K562 (cell line): ENCODE measurements around the gene HDAC3. TPM values are rescaled to one million over a fixed set of nuclear protein-coding genes. Genes with fewer than 3 reads are reported as not detected.

Source experiments
- ATAC-seq: fragments of 200-7000 bp; cut with Tn5 transposase; 3 replicates; pipeline ENCODE4 v1.9.1; 2020; ENCODE audit warnings: moderate library complexity
- BruUV-seq: library from RNA; stranded (reverse); fragments of 400-500 nt; replicated peaks from 2 replicates; lab custom pipeline; 2021; lab: Mats Ljungman, UMichigan
- CTCF ChIA-PET: fragments of 300-600 bp; formaldehyde crosslinking; extraction: SDS; loops from one replicate; lab custom pipeline; 2021; ENCODE audit warnings: low intra/inter-chr PET ratio; lab: Yijun Ruan, JAX
- POLR2A ChIA-PET: fragments of 300-600, 350-650 bp; sonication (Branson Sonifier 250); formaldehyde crosslinking; extraction: SDS; loops from one replicate; lab custom pipeline; 2021; ENCODE audit warnings: antibody characterized with exemption, inconsistent platforms; lab: Yijun Ruan, JAX
- DNase-seq, 4 experiments: peaks; one replicate each; pipeline versions ENCODE4 v3.0.0 to v3.0.0-alpha.2; 2011 to 2018; ENCODE audit warnings: low spot score in 3 of 4, mixed read lengths in 3 of 4; ENCODE audit errors: extremely low read depth in 1 of 4
- FAIRE-seq: peaks from 2 replicates; lab custom pipeline; 2011; peaks lifted over from hg19 to GRCh38; lab: Jason Lieb, UNC
- H2AFZ ChIP-seq: 2 replicates; pipeline ENCODE4 v1.6.0; 2011; ENCODE audit warnings: low read depth, low read length, control low read depth, inconsistent platforms
- H3K27ac ChIP-seq: fragments of 200-600 bp; 3 replicates; pipeline ENCODE4 v1.8.0; 2011; ENCODE audit warnings: low read depth, mild to moderate bottlenecking, control low read depth, inconsistent platforms, low read length, moderate library complexity, mixed read lengths; ENCODE audit errors: extremely low read depth
- H3K27me3 ChIP-seq, 2 experiments: fragments of 300-600 bp in 1 of 2; 2 replicates in 1 of 2; 3 replicates in 1 of 2; pipeline versions ENCODE4 v1.6.0 to v1.8.0; 2011; ENCODE audit warnings: inconsistent platforms in 2 of 2, low read length in 2 of 2, mild to moderate bottlenecking in 1 of 2, mixed read lengths in 1 of 2, moderate library complexity in 1 of 2; ENCODE audit not compliant: control insufficient read depth in 2 of 2, insufficient read depth in 2 of 2
- H3K36me3 ChIP-seq: fragments of 300-600 bp; 3 replicates; pipeline ENCODE4 v1.8.0; 2011; ENCODE audit warnings: mild to moderate bottlenecking, low read length, inconsistent platforms; ENCODE audit not compliant: control insufficient read depth, insufficient read depth
- H3K4me1 ChIP-seq, 2 experiments: fragments of 200-600 bp in 1 of 2; replicated peaks in 1 of 2; 2 replicates in 1 of 2; 3 replicates in 1 of 2; pipeline versions ENCODE4 v1.5.1 to v1.8.0; 2011; ENCODE audit warnings: inconsistent platforms in 2 of 2, low read length in 2 of 2, mild to moderate bottlenecking in 1 of 2, mixed read lengths in 1 of 2, moderate library complexity in 1 of 2; ENCODE audit not compliant: control insufficient read depth in 2 of 2, insufficient read depth in 2 of 2
- H3K4me2 ChIP-seq: 2 replicates; pipeline ENCODE4 v1.6.1; 2011; ENCODE audit warnings: low read length, control low read depth, inconsistent platforms, mixed read lengths; ENCODE audit not compliant: insufficient read depth
- H3K4me3 ChIP-seq: fragments of 200-600 bp; sonication (generic), shearing (Covaris generic); 2 replicates; pipeline ENCODE4 v1.5.1; 2016; ENCODE audit warnings: control low read depth, inconsistent platforms
- H3K79me2 ChIP-seq: fragments of 200-600 bp; 3 replicates; pipeline ENCODE4 v1.8.0; 2011; ENCODE audit warnings: low read length, inconsistent platforms; ENCODE audit not compliant: control insufficient read depth, insufficient read depth
- H3K9ac ChIP-seq, 2 experiments: 2 replicates each; pipeline versions ENCODE4 v1.6.0 to v1.6.1; 2011; ENCODE audit warnings: low read depth in 2 of 2, low read length in 2 of 2, control low read depth in 1 of 2, inconsistent platforms in 1 of 2, mild to moderate bottlenecking in 1 of 2, mixed read lengths in 1 of 2; ENCODE audit not compliant: insufficient read depth in 1 of 2
- H3K9me1 ChIP-seq: one replicate; pipeline ENCODE4 v1.6.0; 2011; ENCODE audit warnings: inconsistent platforms, mild to moderate bottlenecking, low read length, moderate library complexity; ENCODE audit not compliant: control insufficient read depth, insufficient read depth
- H3K9me3 ChIP-seq: replicated peaks from 2 replicates; pipeline ENCODE4 v1.5.1; 2011; ENCODE audit warnings: low read depth, low read length, inconsistent platforms; ENCODE audit not compliant: control insufficient read depth, insufficient read depth
- H4K20me1 ChIP-seq: replicated peaks from 2 replicates; pipeline ENCODE4 v1.6.1; 2011; ENCODE audit warnings: low read length, inconsistent platforms, mixed read lengths; ENCODE audit not compliant: control insufficient read depth, insufficient read depth
- NFIC ChIP-seq: fragments of 450-650 bp; IDR thresholded peaks from 2 replicates; pipeline ENCODE4 v1.6.1; 2017; ENCODE audit warnings: mild to moderate bottlenecking, inconsistent platforms
- WGBS: fragments of 100-300 bp; shearing (Covaris generic); methylation state at CpG from one replicate; pipeline ENCODE4 v1.1.6; 2016; ENCODE audit warnings: low coverage, mixed read lengths; ENCODE audit not compliant: insufficient coverage; ENCODE audit errors: missing lambda C conversion rate; 5-methylcytosine and 5-hydroxymethylcytosine counted together
- in situ Hi-C: fragments of 300-500 bp; cut with MboI; formaldehyde crosslinking; loops from 4 replicates; pipeline ENCODE4 v1.15.0; 2018; ENCODE audit warnings: inconsistent platforms, mixed read lengths
- intact Hi-C: fragments of 100-400 bp; cut with micrococcal nuclease; formaldehyde crosslinking; loops from 2 replicates; pipeline ENCODE4 v1.14.2; 2022
- polyA plus RNA-seq, 8 experiments: library from polyadenylated mRNA; depleted of rRNA in 4 of 8; stranded (reverse) in 5 of 8; unstranded in 3 of 8; fragments of >200 nt; fragmentation: Nextera tagmentation in 2 of 8; fragmentation: Illumina TruSeq in 1 of 8; extraction: Ambion mirVana in 2 of 8; extraction: Trizol in 1 of 8; gene quantifications; 2 replicates each; pipeline versions ENCODE4 v1.2.1 to v1.2.3, GENCODE V29; 2011 to 2014; ENCODE audit warnings: inconsistent platforms in 1 of 8, missing spikeins in 1 of 8
- total RNA-seq, 7 experiments: library from RNA; depleted of rRNA in 6 of 7; stranded (reverse); fragments of >200 nt in 6 of 7; fragmentation: Illumina TruSeq in 2 of 7; extraction: Trizol in 2 of 7; gene quantifications; 2 replicates each; pipeline versions ENCODE4 v1.2.1 to v1.2.3, GENCODE V29; 2011 to 2021; ENCODE audit warnings: low replicate concordance in 1 of 7
- TF ChIP-seq, protein P1 (sequence below): sonication (generic); formaldehyde crosslinking; IDR thresholded peaks from 2 replicates; pipeline ENCODE4 v1.8.1; 2022; ENCODE audit warnings: missing genetic modification reagents
- TF ChIP-seq, protein P2 (sequence below): sonication (generic); formaldehyde crosslinking; IDR thresholded peaks from 2 replicates; pipeline ENCODE4 v1.8.1; 2023; ENCODE audit warnings: mild to moderate bottlenecking, missing genetic modification reagents, moderate library complexity

The HDAC3 gene
- total and polyA plus RNA-seq, 9 of the 15 experiments (the other 6 are each of a cell fraction or from before 2014, with no cell fraction given), result 89.7 to 191 (median 119) TPM

DNA sequence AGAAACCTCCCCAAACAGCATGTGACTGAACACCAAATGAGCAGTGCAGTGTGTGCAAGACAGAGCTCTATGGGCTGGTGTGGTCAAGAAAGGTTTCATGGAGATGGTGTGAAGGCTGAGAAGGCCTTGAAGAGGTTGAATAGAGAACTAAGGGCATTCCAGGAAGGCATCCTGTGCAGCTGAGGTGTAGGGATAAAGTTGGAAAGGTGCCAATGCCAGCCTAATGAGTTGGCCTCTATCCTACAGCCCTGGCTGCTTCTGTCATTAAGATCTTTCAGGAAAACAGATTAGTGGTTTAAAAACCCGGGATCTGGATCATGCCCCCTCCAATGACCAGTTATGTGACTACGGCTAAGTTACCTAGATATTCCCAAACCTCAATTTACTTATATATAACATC is 4.0 kb downstream of the HDAC3 start:
- CTCF ChIA-PET, result no interaction called here
- TF ChIP-seq, protein P1, sequence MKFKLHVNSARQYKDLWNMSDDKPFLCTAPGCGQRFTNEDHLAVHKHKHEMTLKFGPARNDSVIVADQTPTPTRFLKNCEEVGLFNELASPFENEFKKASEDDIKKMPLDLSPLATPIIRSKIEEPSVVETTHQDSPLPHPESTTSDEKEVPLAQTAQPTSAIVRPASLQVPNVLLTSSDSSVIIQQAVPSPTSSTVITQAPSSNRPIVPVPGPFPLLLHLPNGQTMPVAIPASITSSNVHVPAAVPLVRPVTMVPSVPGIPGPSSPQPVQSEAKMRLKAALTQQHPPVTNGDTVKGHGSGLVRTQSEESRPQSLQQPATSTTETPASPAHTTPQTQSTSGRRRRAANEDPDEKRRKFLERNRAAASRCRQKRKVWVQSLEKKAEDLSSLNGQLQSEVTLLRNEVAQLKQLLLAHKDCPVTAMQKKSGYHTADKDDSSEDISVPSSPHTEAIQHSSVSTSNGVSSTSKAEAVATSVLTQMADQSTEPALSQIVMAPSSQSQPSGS, result no peak
- TF ChIP-seq NFIC, result peak; percentile 88
- TF ChIP-seq, protein P2, sequence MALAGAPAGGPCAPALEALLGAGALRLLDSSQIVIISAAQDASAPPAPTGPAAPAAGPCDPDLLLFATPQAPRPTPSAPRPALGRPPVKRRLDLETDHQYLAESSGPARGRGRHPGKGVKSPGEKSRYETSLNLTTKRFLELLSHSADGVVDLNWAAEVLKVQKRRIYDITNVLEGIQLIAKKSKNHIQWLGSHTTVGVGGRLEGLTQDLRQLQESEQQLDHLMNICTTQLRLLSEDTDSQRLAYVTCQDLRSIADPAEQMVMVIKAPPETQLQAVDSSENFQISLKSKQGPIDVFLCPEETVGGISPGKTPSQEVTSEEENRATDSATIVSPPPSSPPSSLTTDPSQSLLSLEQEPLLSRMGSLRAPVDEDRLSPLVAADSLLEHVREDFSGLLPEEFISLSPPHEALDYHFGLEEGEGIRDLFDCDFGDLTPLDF (CRISPR knock-in tag), result no peak
- Histone ChIP-seq H3K4me3 (no peak overlapping the region), H2AFZ (no peak overlapping the region), H3K9me1 (no peaks in the 10 kb centered on the region), H3K4me2 (no peak overlapping the region), H4K20me1 (0 out of 2 replicates have a peak, but pooled peaks cover 8% of the 10 kb centered on the region), H3K79me2 (peaks cover 81% of the 10 kb centered on the region), H3K27me3 (no peaks in the 10 kb centered on the region), H3K9me3 (no peaks in the 10 kb centered on the region), H3K4me1 (peaks cover 21 to 31% of the 10 kb centered on the region in 2 experiments), H3K9ac (peak overlapping the region in 1 of 2 experiments; percentile 26; a peak in 1 of 4 replicates), H3K36me3 (peaks cover 71% of the 10 kb centered on the region), H3K27ac (no peak overlapping the region)
- WGBS, result 86% methylated on average over 2 of the region's 2 CpGs
- no TSS peak for BruUV-seq
- in situ Hi-C loops, result no loop called here
- no peak for FAIRE-seq
- intact Hi-C loops, result no loop called here
- POLR2A ChIA-PET, result interaction anchor here (1.9 kb wide), 2 partner anchors 13 to 15 kb away, joined by 8 to 9 read pairs; partner anchors contain the start of gene DIAPH1
- no peak for ATAC-seq
- DNase-seq, result no peak
